Activated T-cell treated with anti-CD3 and anti-CD28 coated beads, Interleukin-2, amount 50 U/mL, for 72 hours (primary cell): ENCODE measurements around the gene KMT2C. TPM values are rescaled to one million over a fixed set of nuclear protein-coding genes. Genes with fewer than 3 reads are reported as not detected.
"Not testable (repeated sequence)": the region's sequence is repeated elsewhere in the genome, so short reads cannot be mapped to it uniquely, and the experiment has no call there.

ENCODE experiments used
- ATAC-seq, 2 donors: fragments of 150-1000 bp; cut with Tn5 transposase; replicated peaks in 1 of 2; 2 replicates each; pipeline ENCODE4 v1.10.0; 2021; ENCODE audit warnings: moderate library complexity in 2 of 2, mild to moderate bottlenecking in 1 of 2
- DNase-seq, 2 donors: peaks; one replicate each; pipeline ENCODE4 v3.0.0; 2021 to 2022; ENCODE audit warnings: mixed read lengths in 1 of 2
- H3K27ac Mint-ChIP-seq: one replicate; pipeline ENCODE4 v1.8.0; 2022; ENCODE audit warnings: mild to moderate bottlenecking, moderate library complexity, mixed read lengths
- H3K27me3 Mint-ChIP-seq: one replicate; pipeline ENCODE4 v1.8.0; 2022; ENCODE audit warnings: low read depth, mixed read lengths
- H3K36me3 Mint-ChIP-seq, 2 donors: one replicate each; pipeline ENCODE4 v1.8.0; 2022; ENCODE audit warnings: mixed read lengths in 2 of 2, mild to moderate bottlenecking in 1 of 2; ENCODE audit not compliant: insufficient read depth in 2 of 2
- H3K4me1 Mint-ChIP-seq: one replicate; pipeline ENCODE4 v1.8.0; 2022; ENCODE audit warnings: low read depth, mixed read lengths
- H3K4me3 Mint-ChIP-seq, 2 donors: one replicate each; pipeline ENCODE4 v1.8.0; 2022; ENCODE audit warnings: mild to moderate bottlenecking in 2 of 2, mixed read lengths in 2 of 2, moderate library complexity in 2 of 2
- H3K9me3 Mint-ChIP-seq, 2 donors: one replicate each; pipeline ENCODE4 v1.8.0; 2022; ENCODE audit warnings: mixed read lengths in 2 of 2
- total RNA-seq, 2 donors: library from RNA; stranded (reverse); gene quantifications; one replicate each; pipeline ENCODE4 v1.2.3, GENCODE V29; 2022

The KMT2C gene
- total RNA-seq, 2 donors from 2014 or later = 55.6 to 60.2 TPM

DNA sequence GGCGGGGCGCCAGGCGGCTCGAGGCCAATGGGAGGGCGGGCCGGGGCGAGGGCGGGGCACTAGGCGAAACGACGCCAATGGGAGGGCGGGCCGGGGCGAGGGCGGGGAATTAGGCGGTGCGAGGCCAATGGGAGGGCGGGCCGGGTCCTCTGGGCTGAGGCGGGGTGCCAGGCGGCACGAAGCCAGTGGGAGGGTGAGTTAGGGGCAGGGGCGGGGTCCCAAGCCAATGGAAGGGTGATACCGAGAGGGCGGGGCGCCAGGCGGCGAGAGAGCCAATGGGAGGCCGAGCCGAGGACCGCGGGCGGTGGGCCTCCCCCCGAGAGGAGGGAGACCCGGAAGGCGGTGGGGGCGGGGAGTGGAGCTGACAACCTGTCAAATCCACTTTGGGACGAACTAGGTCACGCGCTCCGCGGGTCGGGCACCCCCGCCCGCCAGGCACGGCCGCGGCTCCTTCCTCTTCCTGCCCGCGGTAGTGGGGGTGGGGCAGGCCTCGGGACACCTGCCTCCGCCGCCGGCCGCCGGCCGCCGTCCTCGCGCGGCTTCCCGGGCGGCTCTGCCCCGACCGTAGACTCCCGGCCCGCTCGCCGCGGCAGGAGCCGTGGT lies 28.0 kb upstream of the KMT2C start:
- ATAC-seq (peak; percentile 91 to 93), DNase-seq (peak; percentile 100)
- no peaks in the 10 kb centered on the region for H3K36me3 Mint-ChIP-seq
- H3K27ac Mint-ChIP-seq = no peak overlapping the region
- H3K4me3 Mint-ChIP-seq = peak overlapping the region; percentile 90 to 95
- H3K27me3 Mint-ChIP-seq = no peaks in the 10 kb centered on the region
- no peaks in the 10 kb centered on the region for H3K9me3 Mint-ChIP-seq
- peaks cover 12% of the 10 kb centered on the region for H3K4me1 Mint-ChIP-seq

GRCh38 chr7:152462995-152463708 lies 27.3 kb upstream of the KMT2C start:
- H3K4me3 Mint-ChIP-seq = peak overlapping the region; percentile 90
- no peaks in the 10 kb centered on the region for H3K36me3 Mint-ChIP-seq
- DNase-seq = no peak
- H3K4me1 Mint-ChIP-seq = peaks cover 12% of the 10 kb centered on the region
- ATAC-seq = peak; percentile 3 to 10
- H3K9me3 Mint-ChIP-seq = no peaks in the 10 kb centered on the region
- H3K27me3 Mint-ChIP-seq = no peaks in the 10 kb centered on the region
- H3K27ac Mint-ChIP-seq = peak overlapping the region; percentile 50

DNA sequence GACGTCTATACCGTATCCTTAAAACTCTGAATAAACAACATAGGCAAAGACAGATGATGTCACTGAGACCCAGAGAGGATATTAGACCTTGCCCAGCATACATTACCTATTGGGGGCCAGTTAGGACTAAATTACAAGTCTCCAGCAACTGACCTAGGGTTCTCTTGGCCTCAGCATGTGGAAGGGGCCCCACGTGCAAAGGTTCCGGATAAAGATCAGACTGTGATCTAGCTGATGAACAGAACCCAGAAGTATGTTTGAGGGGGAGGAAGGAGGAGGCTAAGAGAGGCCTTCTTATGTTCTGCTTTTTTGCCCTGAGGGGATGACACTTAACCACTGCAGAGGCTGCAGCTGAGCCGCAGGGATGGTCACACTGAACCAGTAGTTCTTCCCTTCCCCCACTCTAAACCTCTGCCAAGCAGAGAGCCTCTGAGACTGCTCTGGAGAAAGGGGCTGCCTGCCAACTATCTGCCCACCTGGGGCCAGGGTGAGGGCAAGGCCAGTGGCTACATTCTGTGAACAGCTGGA lies 24.0 kb upstream of the KMT2C start:
- Mint-ChIP-seq H3K4me1 (peaks cover 5% of the 10 kb centered on the region), H3K36me3 (no peaks in the 10 kb centered on the region), H3K9me3 (no peaks in the 10 kb centered on the region), H3K27me3 (no peaks in the 10 kb centered on the region), H3K4me3 (no peak overlapping the region), H3K27ac (no peak overlapping the region)
- ATAC-seq (no peak), DNase-seq (no peak)

DNA sequence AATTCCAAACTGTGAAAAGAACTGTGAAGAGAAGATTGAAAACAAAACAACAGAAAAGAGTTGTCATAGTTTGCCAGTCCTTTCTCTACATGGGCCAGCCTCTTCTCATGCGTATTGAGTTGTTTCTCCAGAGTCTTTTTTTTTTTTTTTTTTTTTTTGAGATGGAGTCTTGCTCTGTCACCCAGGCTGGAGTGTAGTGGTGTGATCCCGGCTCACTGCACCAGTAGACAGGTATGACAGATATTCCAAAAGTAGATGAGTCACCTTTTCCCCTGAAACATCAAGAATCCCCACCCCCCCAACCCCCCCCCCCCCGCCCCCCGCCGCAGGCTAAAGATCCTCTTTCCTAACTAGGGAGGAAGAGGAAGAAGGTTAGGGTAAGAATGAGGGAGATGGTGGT lies 15.6 kb upstream of the KMT2C start:
- Mint-ChIP-seq H3K27ac (no peak overlapping the region), H3K36me3 (no peaks in the 10 kb centered on the region), H3K9me3 (no peaks in the 10 kb centered on the region), H3K4me3 (no peak overlapping the region), H3K4me1 (no peaks in the 10 kb centered on the region), H3K27me3 (no peaks in the 10 kb centered on the region)
- DNase-seq (no peak), ATAC-seq (no peak)

GRCh38 chr7:152445386-152446008 lies 9.7 kb upstream of the KMT2C start:
- not testable (repeated sequence) for ATAC-seq, DNase-seq, H3K4me1 Mint-ChIP-seq, H3K27ac Mint-ChIP-seq, H3K9me3 Mint-ChIP-seq, H3K4me3 Mint-ChIP-seq, H3K27me3 Mint-ChIP-seq, H3K36me3 Mint-ChIP-seq

DNA sequence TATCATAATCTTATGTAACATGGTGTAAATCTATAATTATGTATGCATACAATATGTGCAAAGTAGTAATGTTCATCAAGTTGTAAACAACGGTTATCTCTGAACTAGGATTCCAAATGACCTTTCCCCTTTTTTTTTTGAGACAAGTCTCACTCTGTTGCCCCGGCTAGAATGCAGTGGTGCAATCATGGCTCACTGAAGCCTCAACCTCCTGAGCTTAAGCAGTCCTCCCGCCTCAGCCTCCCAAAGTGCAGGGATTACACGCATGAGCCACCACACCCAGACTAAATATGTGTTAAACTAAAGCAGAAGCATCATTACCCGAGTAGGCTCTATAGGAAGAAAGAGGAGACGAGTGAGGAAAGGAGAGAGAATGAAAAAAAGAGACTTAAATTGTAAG lies 7.8 kb upstream of the KMT2C start:
- no peaks in the 10 kb centered on the region for H3K4me1 Mint-ChIP-seq
- H3K27me3 Mint-ChIP-seq = no peaks in the 10 kb centered on the region
- H3K27ac Mint-ChIP-seq = no peak overlapping the region
- ATAC-seq (no peak), DNase-seq (no peak)
- H3K36me3 Mint-ChIP-seq = no peaks in the 10 kb centered on the region
- H3K9me3 Mint-ChIP-seq = no peaks in the 10 kb centered on the region
- no peak overlapping the region for H3K4me3 Mint-ChIP-seq

- Mint-ChIP-seq H3K9me3 (no peaks in the 10 kb centered on the region), H3K27me3 (no peaks in the 10 kb centered on the region), H3K27ac (no peak overlapping the region), H3K4me3 (no peak overlapping the region), H3K36me3 (no peaks in the 10 kb centered on the region), H3K4me1 (peaks cover 7% of the 10 kb centered on the region)
- DNase-seq (no peak), ATAC-seq (no peak)
Measured at GRCh38 chr7:152442330-152442835, 6.6 kb upstream of the KMT2C start.

DNA sequence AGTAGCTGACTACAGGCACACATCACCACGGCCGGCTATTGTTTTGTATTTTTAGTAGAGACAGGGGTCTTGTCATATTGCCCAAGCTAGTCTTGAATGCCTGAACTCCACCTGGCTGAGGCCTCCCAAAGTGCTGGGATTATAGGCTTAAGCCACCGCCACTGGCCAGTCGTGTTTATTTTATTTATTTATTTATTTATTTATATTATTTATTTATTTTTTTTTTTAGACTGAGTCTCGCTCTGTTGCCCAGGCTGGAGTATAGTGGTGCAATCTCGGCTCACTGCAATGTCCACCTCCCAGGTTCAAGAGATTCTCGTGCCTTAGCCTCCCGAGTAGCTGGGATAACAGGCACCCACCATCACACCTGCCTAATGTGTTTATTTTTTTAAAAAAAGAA lies 6.0 kb upstream of the KMT2C start:
- H3K27ac Mint-ChIP-seq, DNase-seq, H3K27me3 Mint-ChIP-seq, H3K4me3 Mint-ChIP-seq, H3K9me3 Mint-ChIP-seq, H3K36me3 Mint-ChIP-seq, ATAC-seq: not testable (repeated sequence)
- peaks cover 12% of the 10 kb centered on the region for H3K4me1 Mint-ChIP-seq

GRCh38 chr7:152441168-152441567 lies 5.4 kb upstream of the KMT2C start:
- not testable (repeated sequence) for H3K36me3 Mint-ChIP-seq, H3K9me3 Mint-ChIP-seq, ATAC-seq, DNase-seq, H3K27me3 Mint-ChIP-seq, H3K4me3 Mint-ChIP-seq, H3K27ac Mint-ChIP-seq
- peaks cover 12% of the 10 kb centered on the region for H3K4me1 Mint-ChIP-seq

GRCh38 chr7:152438017-152438416 lies 2.2 kb upstream of the KMT2C start:
- H3K27me3 Mint-ChIP-seq, ATAC-seq: not testable (repeated sequence)

GRCh38 chr7:152436931-152437575 lies 1.2 kb upstream of the KMT2C start:
- not testable (repeated sequence) for H3K27me3 Mint-ChIP-seq, ATAC-seq, H3K36me3 Mint-ChIP-seq, H3K9me3 Mint-ChIP-seq, DNase-seq
- Mint-ChIP-seq H3K27ac (peak overlapping the region; percentile 96), H3K4me3 (peak overlapping the region; percentile 76 to 89), H3K4me1 (peaks cover 28% of the 10 kb centered on the region)

More at GRCh38 chr7:152438017-152438416, 2.2 kb upstream of the KMT2C start:
- not testable (repeated sequence) for H3K27ac Mint-ChIP-seq, DNase-seq, H3K4me3 Mint-ChIP-seq, H3K9me3 Mint-ChIP-seq, H3K36me3 Mint-ChIP-seq
- H3K4me1 Mint-ChIP-seq = peaks cover 22% of the 10 kb centered on the region

GRCh38 chr7:152436111-152436930 lies 518 bp upstream of the KMT2C start:
- Mint-ChIP-seq H3K4me3 (peak overlapping the region; percentile 79 to 89), H3K27me3 (no peaks in the 10 kb centered on the region), H3K9me3 (no peaks in the 10 kb centered on the region)

More at GRCh38 chr7:152436111-152436930, 518 bp upstream of the KMT2C start:
- DNase-seq = peak; percentile 89 to 90
- Mint-ChIP-seq H3K36me3 (no peaks in the 10 kb centered on the region), H3K4me1 (peaks cover 35% of the 10 kb centered on the region), H3K27ac (peak overlapping the region; percentile 96)
- peak; percentile 72 to 75 for ATAC-seq
